H1 (cell line): ENCODE measurements around the gene ADCK1. TPM values are rescaled to one million over a fixed set of nuclear protein-coding genes. Genes with fewer than 3 reads are reported as not detected.

ENCODE experiments used
- CTCF ChIA-PET: fragments of 300-600 bp; sonication (Branson Sonifier 250); formaldehyde crosslinking; loops from one replicate; lab custom pipeline; 2021; ENCODE audit not compliant: partially characterized antibody; lab: Charles Lee
- POLR2A ChIA-PET: fragments of 300-600 bp; sonication (Branson Sonifier 250); formaldehyde crosslinking; loops from one replicate; lab custom pipeline; 2021; ENCODE audit warnings: inconsistent platforms; ENCODE audit not compliant: partially characterized antibody; lab: Charles Lee
- DNase-seq, 2 experiments: peaks; one replicate each; pipeline versions ENCODE4 v3.0.0 to v3.0.0-alpha.2; 2010 to 2022; ENCODE audit warnings: low spot score in 2 of 2, low read depth in 1 of 2, mixed read lengths in 1 of 2
- FAIRE-seq: peaks from 2 replicates; lab custom pipeline; 2011; peaks lifted over from hg19 to GRCh38; lab: Jason Lieb, UNC
- H2AFZ ChIP-seq: 2 replicates; pipeline ENCODE4 v1.8.1; 2012; ENCODE audit warnings: low read length, inconsistent platforms
- H2AK5ac ChIP-seq: 2 replicates; pipeline ENCODE4 v1.6.1; 2013; ENCODE audit warnings: low read depth, low read length
- H2BK120ac ChIP-seq: replicated peaks from 2 replicates; pipeline ENCODE3; 2013; ENCODE audit warnings: low read depth, low read length, inconsistent platforms
- H2BK12ac ChIP-seq: 2 replicates; pipeline ENCODE4 v1.6.1; 2013; ENCODE audit warnings: low read depth, low read length
- H2BK15ac ChIP-seq: 2 replicates; pipeline ENCODE4 v1.6.1; 2013; ENCODE audit warnings: low read length
- H2BK20ac ChIP-seq: 2 replicates; pipeline ENCODE4 v1.6.1; 2013; ENCODE audit warnings: low read length
- H2BK5ac ChIP-seq: 2 replicates; pipeline ENCODE4 v1.6.1; 2013; ENCODE audit warnings: low read depth, low read length
- H3K14ac ChIP-seq: 2 replicates; pipeline ENCODE4 v1.6.1; 2013; ENCODE audit warnings: inconsistent platforms; ENCODE audit not compliant: insufficient read length
- H3K18ac ChIP-seq: 2 replicates; pipeline ENCODE4 v1.6.1; 2013; ENCODE audit warnings: low read length; ENCODE audit errors: extremely low read depth
- H3K23ac ChIP-seq: 2 replicates; pipeline ENCODE4 v1.6.1; 2013; ENCODE audit warnings: inconsistent platforms; ENCODE audit not compliant: insufficient read length
- H3K23me2 ChIP-seq: 2 replicates; pipeline ENCODE4 v1.6.1; 2013; ENCODE audit warnings: low read depth, low read length
- H3K27ac ChIP-seq: 2 replicates; pipeline ENCODE4 v1.6.1; 2011; ENCODE audit warnings: low read depth, low read length, inconsistent platforms
- H3K27me3 ChIP-seq, 4 experiments: replicated peaks in 1 of 4; 1 replicate in 1 of 4; 2 replicates in 3 of 4; pipeline versions ENCODE4 v1.6.1 to v1.8.1; 2011 to 2013; ENCODE audit warnings: low read length in 3 of 4, mild to moderate bottlenecking in 3 of 4, inconsistent platforms in 2 of 4, mixed read lengths in 2 of 4, moderate library complexity in 1 of 4; ENCODE audit not compliant: control insufficient read depth in 3 of 4, insufficient read depth in 3 of 4; ENCODE audit errors: extremely low read depth in 1 of 4
- H3K36me3 ChIP-seq, 4 experiments: 2 replicates each; pipeline versions ENCODE4 v1.6.1 to v1.8.1; 2011 to 2013; ENCODE audit warnings: mild to moderate bottlenecking in 4 of 4, low read length in 3 of 4, moderate library complexity in 2 of 4, control low read depth in 1 of 4, inconsistent platforms in 1 of 4; ENCODE audit not compliant: insufficient read depth in 4 of 4, control insufficient read depth in 2 of 4
- H3K4ac ChIP-seq: replicated peaks from 2 replicates; pipeline ENCODE3; 2013; ENCODE audit warnings: low read length, low read depth, mixed read lengths, inconsistent platforms; ENCODE audit not compliant: insufficient read length
- H3K4me1 ChIP-seq, 4 experiments: replicated peaks in 1 of 4; 1 replicate in 1 of 4; 2 replicates in 3 of 4; pipeline versions ENCODE4 v1.6.1 to v1.8.1; 2011 to 2013; ENCODE audit warnings: low read length in 3 of 4, inconsistent platforms in 2 of 4, mixed read lengths in 1 of 4; ENCODE audit not compliant: insufficient read depth in 4 of 4, control insufficient read depth in 3 of 4
- H3K4me2 ChIP-seq, 2 experiments: 2 replicates each; pipeline versions ENCODE4 v1.6.1 to v1.8.1; 2011 to 2013; ENCODE audit warnings: low read depth in 2 of 2, low read length in 2 of 2, control low read depth in 1 of 2, inconsistent platforms in 1 of 2, mild to moderate bottlenecking in 1 of 2; ENCODE audit not compliant: insufficient read depth in 1 of 2
- H3K4me3 ChIP-seq, 4 experiments: fragments of 200-600, 300-600 bp in 1 of 4; sonication (generic), shearing (Covaris generic), sonication (Bioruptor Twin) in 1 of 4; 2 replicates each; pipeline versions ENCODE4 v1.5.1 to v1.8.1; 2011 to 2016; ENCODE audit warnings: low read length in 4 of 4, low read depth in 3 of 4, control low read depth in 2 of 4, inconsistent platforms in 2 of 4, mild to moderate bottlenecking in 2 of 4, mixed read lengths in 1 of 4, moderate library complexity in 1 of 4; ENCODE audit not compliant: insufficient read depth in 2 of 4; ENCODE audit errors: extremely low read depth in 1 of 4
- H3K56ac ChIP-seq: replicated peaks from 2 replicates; pipeline ENCODE3; 2013; ENCODE audit warnings: low read depth, mild to moderate bottlenecking, mixed read lengths, low read length, inconsistent platforms; ENCODE audit not compliant: insufficient read length
- H3K79me1 ChIP-seq: 2 replicates; pipeline ENCODE4 v1.6.1; 2013; ENCODE audit warnings: low read depth, low read length, control low read depth
- H3K79me2 ChIP-seq, 2 experiments: 2 replicates each; pipeline versions ENCODE4 v1.6.1 to v1.8.1; 2012 to 2013; ENCODE audit warnings: low read length in 2 of 2, mild to moderate bottlenecking in 2 of 2, inconsistent platforms in 1 of 2; ENCODE audit not compliant: insufficient read depth in 2 of 2, control insufficient read depth in 1 of 2
- H3K9ac ChIP-seq, 4 experiments: replicated peaks in 1 of 4; 1 replicate in 1 of 4; 2 replicates in 3 of 4; pipeline versions ENCODE4 v1.6.1 to v1.8.1; 2011 to 2013; ENCODE audit warnings: low read depth in 3 of 4, low read length in 3 of 4, control low read depth in 2 of 4, mild to moderate bottlenecking in 2 of 4, moderate library complexity in 2 of 4, inconsistent platforms in 1 of 4; ENCODE audit errors: extremely low read depth in 1 of 4
- H3K9me3 ChIP-seq, 2 experiments: 2 replicates each; pipeline versions ENCODE4 v1.6.1 to v1.8.1; 2012 to 2013; ENCODE audit warnings: mild to moderate bottlenecking in 2 of 2, moderate library complexity in 2 of 2, control low read depth in 1 of 2, inconsistent platforms in 1 of 2, low read depth in 1 of 2, low read length in 1 of 2, mixed read lengths in 1 of 2; ENCODE audit not compliant: insufficient read depth in 2 of 2
- H4K20me1 ChIP-seq, 2 experiments: replicated peaks in 1 of 2; 2 replicates each; pipeline versions ENCODE3 to v1.8.1; 2011 to 2013; ENCODE audit warnings: inconsistent platforms in 2 of 2, low read length in 2 of 2, mild to moderate bottlenecking in 1 of 2; ENCODE audit not compliant: insufficient read depth in 2 of 2, control insufficient read depth in 1 of 2
- H4K5ac ChIP-seq: 2 replicates; pipeline ENCODE4 v1.6.1; 2013; ENCODE audit warnings: low read length, low read depth, mixed read lengths, inconsistent platforms; ENCODE audit not compliant: insufficient read length
- H4K8ac ChIP-seq: 2 replicates; pipeline ENCODE4 v1.8.0; 2013; ENCODE audit warnings: mild to moderate bottlenecking, moderate library complexity, low read length, inconsistent platforms; ENCODE audit not compliant: insufficient read depth; ENCODE audit errors: extremely low read depth
- H4K91ac ChIP-seq: replicated peaks from 2 replicates; pipeline ENCODE3; 2013; ENCODE audit warnings: low read length, mixed read lengths, inconsistent platforms; ENCODE audit not compliant: insufficient read length
- BACH1 ChIP-seq: IDR thresholded peaks from 2 replicates; pipeline ENCODE4 v1.6.1; 2012; ENCODE audit warnings: low read length, improper control_type of control experiment
- CHD1 ChIP-seq: IDR thresholded peaks from 2 replicates; pipeline ENCODE4 v1.6.1; 2012; ENCODE audit warnings: low read depth, low read length, improper control_type of control experiment
- EP300 ChIP-seq, 2 experiments: IDR thresholded peaks; 1 replicate in 1 of 2; 2 replicates in 1 of 2; pipeline ENCODE4 v1.6.1; 2011 to 2012; ENCODE audit warnings: low read depth in 2 of 2, low read length in 2 of 2, mild to moderate bottlenecking in 2 of 2, borderline replicate concordance in 1 of 2, inconsistent platforms in 1 of 2, moderate library complexity in 1 of 2
- FOSL1 ChIP-seq: IDR thresholded peaks from 2 replicates; pipeline ENCODE4 v1.6.1; 2011; ENCODE audit warnings: mild to moderate bottlenecking, low read depth, low read length, moderate library complexity; ENCODE audit not compliant: insufficient read depth
- JUND ChIP-seq: IDR thresholded peaks from 2 replicates; pipeline ENCODE4 v1.6.1; 2011; ENCODE audit warnings: mild to moderate bottlenecking, improper control_type of control experiment, low read length
- KDM5A ChIP-seq: fragments of 200-600 bp; IDR thresholded peaks from 2 replicates; pipeline ENCODE4 v1.7.1; 2012; ENCODE audit warnings: mild to moderate bottlenecking, low read length, inconsistent platforms, mixed read lengths
- MAFK ChIP-seq: IDR thresholded peaks from 2 replicates; pipeline ENCODE4 v1.6.1; 2012; ENCODE audit warnings: low read depth, mild to moderate bottlenecking, improper control_type of control experiment, low read length
- POLR2A ChIP-seq, 2 experiments: IDR thresholded peaks; 1 replicate in 1 of 2; 2 replicates in 1 of 2; pipeline ENCODE4 v1.6.1; 2011; ENCODE audit warnings: low read depth in 2 of 2, low read length in 2 of 2, mild to moderate bottlenecking in 2 of 2; ENCODE audit errors: control extremely low read depth in 1 of 2
- RAD21 ChIP-seq, 2 experiments: IDR thresholded peaks in 1 of 2; conservative IDR thresholded peaks in 1 of 2; 2 replicates each; pipeline ENCODE4 v1.6.1; 2011; ENCODE audit warnings: low read depth in 2 of 2, low read length in 2 of 2, improper control_type of control experiment in 1 of 2, inconsistent platforms in 1 of 2, mild to moderate bottlenecking in 1 of 2, moderate library complexity in 1 of 2
- RNF2 ChIP-seq: fragments of 200-900, 300-1000 bp; sonication (generic); IDR thresholded peaks from 2 replicates; pipeline ENCODE4 v1.7.1; 2016; ENCODE audit warnings: borderline replicate concordance, low read depth, mild to moderate bottlenecking, antibody characterized with exemption, low read length; ENCODE audit not compliant: poor library complexity, severe bottlenecking; ENCODE audit errors: missing control alignments
- SP1 ChIP-seq: IDR thresholded peaks from 2 replicates; pipeline ENCODE4 v1.6.1; 2011; ENCODE audit warnings: low read depth, low read length
- SRF ChIP-seq: IDR thresholded peaks from 2 replicates; pipeline ENCODE4 v1.6.1; 2011; ENCODE audit warnings: mild to moderate bottlenecking, low read depth, low read length, moderate library complexity
- TAF1 ChIP-seq: IDR thresholded peaks from 2 replicates; pipeline ENCODE4 v1.6.1; 2011; ENCODE audit warnings: mild to moderate bottlenecking, low read depth, low read length
- TAF7 ChIP-seq: optimal IDR thresholded peaks from 2 replicates; pipeline ENCODE3; 2011; ENCODE audit warnings: low read depth, mild to moderate bottlenecking, inconsistent platforms, low read length, moderate library complexity, borderline replicate concordance
- TBP ChIP-seq: IDR thresholded peaks from 2 replicates; pipeline ENCODE4 v1.6.1; 2011; ENCODE audit warnings: low read depth, low read length, improper control_type of control experiment
- YY1 ChIP-seq: IDR thresholded peaks from 2 replicates; pipeline ENCODE4 v1.6.1; 2011; ENCODE audit warnings: low read depth, mild to moderate bottlenecking, low read length
- WGBS, 2 experiments: shearing (Covaris generic) in 1 of 2; methylation state at CpG; one replicate each; pipeline versions ENCODE4 v1.1.6 to v1.1.7; 2013 to 2015; ENCODE audit warnings: low lambda C conversion rate in 2 of 2, mixed read lengths in 2 of 2, inconsistent platforms in 1 of 2, low coverage in 1 of 2, missing lambda C conversion rate in 1 of 2; ENCODE audit not compliant: insufficient replicate concordance in 2 of 2, insufficient coverage in 1 of 2, insufficient read length in 1 of 2; ENCODE audit errors: extremely low coverage in 1 of 2, missing lambda C conversion rate in 1 of 2; 5-methylcytosine and 5-hydroxymethylcytosine counted together
- polyA plus RNA-seq, 7 experiments: library from polyadenylated mRNA; depleted of rRNA in 3 of 7; stranded (reverse) in 5 of 7; unstranded in 2 of 7; fragments of >200 nt in 5 of 7; fragments of 200-250 nt in 2 of 7; gene quantifications; 1 replicate in 5 of 7; 2 replicates in 1 of 7; 4 replicates in 1 of 7; pipeline versions ENCODE4 v1.2.1 to v1.2.3, GENCODE V29; 2011 to 2013; ENCODE audit warnings: missing spikeins in 2 of 7, mixed read lengths in 2 of 7
- total RNA-seq: library from RNA; stranded (reverse); fragmentation: NEBNext Ultra II Directional; extraction: Animal tissue kit (Norgen Biotek cat#: 25700); gene quantifications from 2 replicates; pipeline ENCODE4 v1.2.1, GENCODE V29; 2021

ADCK1 gene
- total and polyA plus RNA-seq, 2 of the 8 experiments (the other 6 are each of a cell fraction or from before 2014, with no cell fraction given) = 11.0 to 16.8 TPM

GRCh38 chr14:77849711-77850110, 49.8 kb downstream of the ADCK1 start:
- no peaks in the 10 kb centered on the region for H3K9me3 ChIP-seq
- no peaks in the 10 kb centered on the region for H4K20me1 ChIP-seq
- H2BK15ac ChIP-seq = no peak overlapping the region
- no peaks in the 10 kb centered on the region for H3K36me3 ChIP-seq
- H4K8ac ChIP-seq = no peak overlapping the region
- no peaks in the 10 kb centered on the region for H3K79me1 ChIP-seq
- POLR2A ChIA-PET = no interaction called here
- H3K14ac ChIP-seq = no peak overlapping the region
- H4K91ac ChIP-seq = no peak overlapping the region
- H2AFZ ChIP-seq = no peak overlapping the region
- no peak overlapping the region for H2BK120ac ChIP-seq
- FAIRE-seq (no peak), DNase-seq (no peak)
- H3K27me3 ChIP-seq = no peaks in the 10 kb centered on the region
- H2AK5ac ChIP-seq = no peak overlapping the region
- H2BK12ac ChIP-seq = no peak overlapping the region
- no peak overlapping the region for H3K27ac ChIP-seq
- H3K23ac ChIP-seq = no peak overlapping the region
- H3K4me3 ChIP-seq = no peak overlapping the region
- no peaks in the 10 kb centered on the region for H3K23me2 ChIP-seq
- WGBS, 2 experiments = 92% methylated on average over 1 of the region's 1 CpG; no CpG with 5 or more reads in 1 of the 2 experiments
- H4K5ac ChIP-seq = no peak overlapping the region
- H3K4ac ChIP-seq = no peak overlapping the region
- CTCF ChIA-PET = interaction anchor here (2.3 kb wide), 1 partner anchor 12 kb away, joined by 14 read pairs; no protein-coding TSS in a partner anchor
- H2BK20ac ChIP-seq = no peak overlapping the region
- H3K9ac ChIP-seq = no peak overlapping the region
- H3K18ac ChIP-seq = no peak overlapping the region
- no peak overlapping the region for H2BK5ac ChIP-seq
- H3K79me2 ChIP-seq = no peaks in the 10 kb centered on the region
- no peaks in the 10 kb centered on the region for H3K4me1 ChIP-seq
- no peak overlapping the region for H3K56ac ChIP-seq
- H3K4me2 ChIP-seq = no peak overlapping the region
- no peak for TF ChIP-seq SP1
- no peak for TF ChIP-seq TAF7
- TF ChIP-seq FOSL1 = no peak
- no peak for TF ChIP-seq EP300 (IDR thresholded peaks at IDR 0.05; ENCODE audit: borderline replicate concordance in 1 of 2, low read depth in 2 of 2, low read length in 2 of 2)
- no peak for TF ChIP-seq YY1
- no peak for TF ChIP-seq CHD1
- TF ChIP-seq MAFK = no peak
- TF ChIP-seq BACH1 = no peak
- TF ChIP-seq KDM5A = no peak
- TF ChIP-seq SRF = no peak
- TF ChIP-seq JUND = no peak
- no peak for TF ChIP-seq RAD21 (IDR thresholded peaks at IDR 0.05 in 1 of 2, conservative IDR thresholded peaks at IDR 0.05 in 1 of 2; ENCODE audit: low read depth in 2 of 2, low read length in 2 of 2)
- no peak for TF ChIP-seq TBP
- TF ChIP-seq RNF2 = no peak
- TF ChIP-seq TAF1 = no peak
- no peak for TF ChIP-seq POLR2A (IDR thresholded peaks at IDR 0.05; ENCODE audit: control extremely low read depth in 1 of 2, low read depth in 2 of 2, low read length in 2 of 2)
